Suprapubic skin (tissue), 4 donors: ENCODE results near the gene GARIN5B.

Experiments
- CTCF ChIP-seq, 2 donors: fragments of 200-600 bp in 1 of 2; fragments of 450-650 bp in 1 of 2; sonication (generic) in 1 of 2; IDR thresholded peaks; one replicate each; pipeline ENCODE4 v1.5.1; 2016 to 2019; ENCODE audit warnings: antibody characterized with exemption in 2 of 2, mild to moderate bottlenecking in 1 of 2, moderate library complexity in 1 of 2
- EP300 ChIP-seq: sonication (generic); formaldehyde crosslinking; IDR thresholded peaks from one replicate; pipeline ENCODE4 v1.6.1; 2017; ENCODE audit warnings: antibody characterized with exemption
- POLR2A ChIP-seq, 2 donors: fragments of 450-650 bp; IDR thresholded peaks; one replicate each; pipeline ENCODE4 v1.6.1; 2017; ENCODE audit warnings: antibody characterized with exemption in 2 of 2, mild to moderate bottlenecking in 2 of 2, moderate library complexity in 2 of 2
- POLR2AphosphoS5 ChIP-seq, 3 donors: sonication (generic); formaldehyde crosslinking; IDR thresholded peaks; one replicate each; pipeline ENCODE4 v1.6.1; 2017; ENCODE audit warnings: antibody characterized with exemption in 3 of 3

- TF ChIP-seq CTCF (IDR thresholded peaks at IDR 0.05) (no peak), POLR2AphosphoS5 (IDR thresholded peaks at IDR 0.05) (no peak), POLR2A (IDR thresholded peaks at IDR 0.05) (no peak), EP300 (no peak)
These were observed 17.0 kb downstream of the GARIN5B start for GRCh38 chr19:55345818-55346724.
